GM18508 (cell line): Measurements from ENCODE around the gene HLF.

ENCODE experiments used
- ATAC-seq: cut with Tn5 transposase; IDR thresholded peaks from one replicate; pipeline ENCODE4 v1.9.1; 2021; ENCODE audit warnings: moderate number of reproducible peaks; ENCODE audit not compliant: insufficient read depth, unreplicated experiment

HLF gene, protein sequence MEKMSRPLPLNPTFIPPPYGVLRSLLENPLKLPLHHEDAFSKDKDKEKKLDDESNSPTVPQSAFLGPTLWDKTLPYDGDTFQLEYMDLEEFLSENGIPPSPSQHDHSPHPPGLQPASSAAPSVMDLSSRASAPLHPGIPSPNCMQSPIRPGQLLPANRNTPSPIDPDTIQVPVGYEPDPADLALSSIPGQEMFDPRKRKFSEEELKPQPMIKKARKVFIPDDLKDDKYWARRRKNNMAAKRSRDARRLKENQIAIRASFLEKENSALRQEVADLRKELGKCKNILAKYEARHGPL

DNA sequence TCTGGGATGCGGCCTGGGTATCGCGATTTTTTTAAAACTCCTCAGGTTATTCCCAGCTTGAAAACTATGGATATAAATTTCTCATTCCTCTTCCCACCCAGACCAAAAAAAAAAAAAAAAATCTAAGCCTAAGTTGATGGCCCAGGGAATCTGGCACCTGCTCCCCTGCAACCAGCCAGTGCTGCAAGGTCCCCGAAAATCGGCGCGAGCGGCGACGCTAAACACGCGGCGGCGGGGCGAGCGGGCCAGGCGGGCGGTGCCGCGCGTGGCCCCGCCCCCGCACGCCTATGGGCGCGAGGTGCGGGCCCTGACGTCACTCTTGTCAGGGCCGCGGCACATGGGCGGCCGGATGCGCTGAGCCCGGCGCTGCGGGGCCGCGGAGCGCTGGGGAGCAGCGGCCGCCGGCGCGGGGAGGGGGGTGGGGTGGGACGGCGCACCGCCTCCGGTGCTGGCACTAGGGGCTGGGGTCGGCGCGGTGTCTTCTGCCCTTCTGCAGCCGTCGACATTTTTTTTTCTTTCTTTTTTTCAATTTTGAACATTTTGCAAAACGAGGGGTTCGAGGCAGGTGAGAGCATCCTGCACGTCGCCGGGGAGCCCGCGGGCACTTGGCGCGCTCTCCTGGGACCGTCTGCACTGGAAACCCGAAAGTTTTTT is at the start of gene HLF:
TSS of gene HLF (plus strand) at position 316 of the 654 bp plus-strand sequence. CDS start 525 bp downstream, outside the sequence.
- no peak for ATAC-seq

DNA sequence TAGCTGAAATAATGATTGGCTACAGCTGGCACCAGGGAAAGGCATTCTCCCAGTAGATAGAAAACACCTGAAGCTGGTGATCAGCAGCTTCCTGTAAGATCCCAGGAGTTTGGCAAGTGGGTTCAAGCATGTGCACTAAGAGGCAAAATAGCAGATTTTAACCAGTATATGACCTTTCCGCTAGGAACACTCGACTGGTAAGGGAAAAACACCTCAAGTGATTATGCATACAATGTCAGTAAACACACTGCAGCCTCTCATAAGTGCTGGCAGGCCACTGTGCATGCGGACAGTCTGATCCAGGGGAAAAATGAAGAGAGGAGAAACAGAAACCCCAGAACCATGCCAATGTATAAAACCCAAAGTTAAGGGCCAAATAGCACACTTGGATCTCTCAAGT is 49.0 kb upstream of the HLF start:
- no peak for ATAC-seq

DNA sequence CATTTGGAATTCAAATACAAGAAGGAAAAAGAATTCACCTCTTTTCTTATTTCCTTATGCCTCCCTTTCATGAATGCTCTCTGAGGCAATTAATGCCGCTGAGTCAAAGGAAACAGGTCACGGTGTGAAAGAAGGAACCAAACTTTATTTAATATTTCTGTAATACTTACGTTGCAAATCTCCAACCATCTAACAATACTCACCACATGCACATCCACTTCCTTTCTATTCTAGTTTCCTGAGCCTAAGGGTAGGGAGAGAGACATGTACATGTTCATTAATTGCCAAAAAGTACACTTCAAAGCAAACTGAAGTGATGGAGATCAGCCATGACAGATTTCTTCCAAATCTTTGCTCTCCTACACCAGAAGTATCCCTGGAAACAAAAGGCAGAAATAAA is 47.9 kb upstream of the HLF start:
- no peak for ATAC-seq

DNA sequence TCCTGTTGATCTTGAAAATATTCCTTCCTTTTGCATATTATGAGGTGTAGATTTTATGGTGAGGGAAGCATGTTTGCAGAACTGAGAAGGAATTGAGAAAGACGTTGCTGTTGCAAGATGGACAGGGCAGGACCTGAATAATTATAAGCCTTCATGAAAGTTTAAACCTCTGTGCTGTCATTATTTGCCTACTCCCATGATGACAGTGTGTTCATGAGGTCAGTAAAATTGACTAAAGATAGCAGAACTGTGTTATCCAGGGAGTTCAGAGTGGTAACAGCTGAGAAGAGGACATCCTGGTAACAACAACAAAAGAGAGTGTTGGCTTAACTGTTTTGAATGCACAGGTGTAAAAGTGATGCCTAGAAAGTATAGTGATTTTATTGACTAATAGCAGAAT is 45.3 kb upstream of the HLF start:
- no peak for ATAC-seq

DNA sequence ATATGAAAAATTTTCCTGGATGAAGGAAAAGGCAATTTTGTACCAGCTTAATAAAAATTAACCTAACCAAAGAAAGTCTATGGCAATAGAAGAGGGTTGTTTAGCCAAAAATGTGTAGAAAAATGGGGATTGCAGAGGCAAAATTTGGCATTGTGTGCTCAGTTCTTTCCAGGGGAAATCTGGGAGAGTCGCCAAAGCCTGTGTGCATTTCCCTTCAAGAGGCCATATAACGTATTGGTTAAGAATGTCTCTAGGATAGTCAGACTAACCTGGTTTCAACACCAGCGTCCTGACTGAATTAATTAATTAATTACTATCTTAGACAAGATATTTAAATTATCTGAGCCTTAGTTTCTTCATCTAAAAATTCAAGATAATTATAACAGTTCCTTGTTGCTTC is 44.8 kb upstream of the HLF start:
- ATAC-seq = no peak

DNA sequence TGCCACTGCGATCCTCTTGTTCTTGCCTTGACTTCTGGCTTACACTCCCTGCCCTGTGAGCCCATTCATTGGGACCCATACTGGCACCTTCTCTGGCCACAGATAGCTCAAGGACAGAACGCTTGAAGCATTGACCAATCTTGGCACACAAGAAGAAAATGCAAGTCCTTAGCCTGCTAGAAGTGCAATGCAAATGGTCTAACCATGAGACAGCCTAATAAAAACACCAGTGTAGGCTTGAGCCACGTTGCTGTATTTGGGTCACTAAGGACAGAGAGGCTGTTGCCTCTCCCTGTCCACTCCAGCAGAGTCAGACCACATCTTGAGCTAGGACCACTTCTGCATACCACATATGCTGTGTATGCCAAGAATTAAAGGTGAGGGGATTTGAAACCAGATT is 41.2 kb upstream of the HLF start:
- no peak for ATAC-seq

DNA sequence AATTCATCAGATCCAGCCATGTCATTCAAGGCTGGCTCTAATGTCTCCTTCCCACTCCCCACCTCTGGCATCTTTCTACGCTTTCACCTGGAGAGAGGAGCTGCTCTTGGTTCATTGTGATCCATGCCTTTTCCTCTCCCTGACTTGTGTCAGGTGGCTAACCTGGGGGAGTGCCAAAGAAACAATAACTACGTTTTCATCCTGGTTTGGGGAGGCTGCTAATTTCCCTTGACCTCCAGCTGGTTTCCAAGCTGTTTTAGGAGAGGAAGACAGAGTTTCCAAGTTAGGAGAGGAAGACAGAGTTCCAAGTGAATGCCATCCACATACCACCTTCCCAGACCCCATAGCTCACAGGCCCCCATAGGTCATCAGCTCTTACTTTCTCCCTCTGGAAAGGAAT is 40.0 kb upstream of the HLF start:
- no peak for ATAC-seq

DNA sequence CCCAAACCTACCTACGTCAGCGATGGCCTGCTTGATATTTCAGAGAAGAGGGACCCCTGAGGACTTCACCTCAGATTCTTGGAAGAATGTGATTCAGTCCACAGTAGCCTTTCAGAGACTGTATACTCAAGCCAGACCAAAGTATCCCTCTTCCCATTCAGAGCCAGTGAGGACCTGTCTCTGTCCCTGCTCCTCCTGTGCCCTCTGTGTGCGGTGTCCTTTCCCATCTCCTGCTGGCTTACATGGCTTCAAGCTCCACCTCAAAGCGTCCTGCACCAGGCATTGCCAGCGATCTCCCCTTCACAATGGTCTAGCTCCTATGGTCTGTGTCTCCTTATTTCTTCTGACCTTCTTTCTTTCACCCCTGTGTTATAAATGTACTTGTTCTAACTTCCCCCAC is 39.5 kb upstream of the HLF start:
- no peak for ATAC-seq

DNA sequence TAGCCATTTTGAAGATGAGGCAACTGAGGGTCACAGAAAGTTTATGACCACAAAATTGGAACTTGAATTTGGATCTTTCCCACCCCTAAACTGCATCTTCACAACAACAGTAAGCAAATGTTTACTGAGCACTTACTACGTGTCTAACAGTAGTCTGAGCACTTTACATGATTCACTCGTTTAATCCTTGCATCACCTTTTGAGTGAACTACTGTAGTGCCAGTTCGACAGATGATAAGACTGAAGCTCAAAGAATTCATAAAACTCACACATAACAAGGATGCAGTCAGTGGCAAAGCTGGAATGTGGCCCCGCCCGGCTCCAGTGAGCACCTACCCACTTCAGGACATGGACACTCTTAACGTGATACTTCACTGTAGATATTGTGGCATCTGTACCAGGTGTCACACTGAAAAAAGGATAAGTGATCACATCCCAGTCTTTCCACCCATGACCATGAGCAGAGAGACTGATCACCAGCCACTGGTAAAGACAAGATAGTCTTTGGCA is 36.0 kb upstream of the HLF start:
- no peak for ATAC-seq

DNA sequence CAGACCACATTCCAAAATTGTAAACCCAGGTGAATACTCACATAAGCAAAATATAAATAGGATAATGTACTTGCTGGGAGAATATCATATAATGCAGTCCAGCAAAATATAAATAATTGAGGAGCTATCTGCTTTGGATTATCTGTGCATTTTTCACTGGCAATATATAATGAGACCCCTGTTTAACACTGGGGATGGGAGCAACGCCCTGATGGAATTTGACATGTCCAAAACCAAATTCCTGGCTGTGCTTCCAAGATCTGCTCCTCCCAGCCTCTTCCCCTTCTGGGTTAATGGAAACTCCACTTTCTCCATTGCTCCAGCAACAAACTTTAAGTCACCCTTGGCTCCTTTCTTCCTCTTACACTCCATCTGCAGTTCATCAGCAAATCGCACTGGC is 35.5 kb upstream of the HLF start:
- no peak for ATAC-seq

DNA sequence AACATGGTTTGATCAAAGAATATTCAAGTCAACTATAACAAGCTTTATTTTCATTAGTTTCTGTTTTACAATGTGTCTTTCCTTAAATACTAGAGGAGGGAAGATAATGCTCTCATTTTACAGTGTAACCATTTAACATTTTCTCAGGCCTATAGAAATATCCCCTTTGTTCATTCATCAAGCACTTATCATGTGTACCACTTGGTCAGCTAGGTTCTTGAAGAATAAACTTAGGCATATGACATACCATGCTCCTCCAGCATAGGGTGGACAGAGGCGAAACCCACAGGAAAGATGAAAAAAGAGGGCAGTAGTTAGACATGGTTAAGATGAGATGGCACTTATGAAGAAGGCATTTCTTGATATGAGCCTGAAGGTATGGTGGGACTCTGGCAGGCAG is 34.0 kb upstream of the HLF start:
- ATAC-seq = no peak

DNA sequence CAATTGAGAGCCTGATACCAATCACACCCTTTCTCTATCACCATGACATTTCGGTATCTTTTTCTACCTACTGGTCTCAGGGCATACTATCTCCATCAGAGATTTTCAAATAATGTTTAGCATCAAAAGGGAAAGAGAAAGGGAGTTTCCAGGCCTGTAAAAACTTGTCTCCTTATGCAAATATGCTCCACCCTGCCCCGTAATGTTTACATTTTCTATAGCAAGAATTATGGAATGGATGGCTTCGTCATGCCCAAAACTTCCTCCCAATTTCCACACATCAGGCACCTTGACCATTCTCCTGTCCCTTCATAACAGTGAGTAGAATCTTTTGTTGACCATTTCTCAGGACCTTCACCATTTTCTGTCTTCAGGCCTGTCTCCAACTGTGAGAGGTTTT is 30.9 kb upstream of the HLF start:
- ATAC-seq = no peak

DNA sequence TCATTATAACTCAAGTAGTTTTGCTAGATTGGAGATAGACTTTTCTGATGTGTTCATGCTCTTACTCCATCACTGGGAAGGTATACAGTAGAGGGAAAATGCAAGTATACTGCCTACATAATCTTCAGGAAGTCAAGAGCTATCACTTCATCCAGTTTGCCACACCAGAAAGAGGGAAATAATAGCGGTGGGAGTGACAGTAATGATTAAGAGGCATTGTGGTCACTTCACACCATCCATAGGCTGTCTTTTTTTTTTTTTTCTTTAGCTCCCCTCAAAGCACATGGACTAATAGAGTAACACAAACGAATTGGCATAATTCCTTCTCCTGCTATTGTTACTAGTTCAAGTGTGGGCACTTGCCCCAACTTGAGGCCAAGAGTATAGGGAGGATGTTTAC is 28.4 kb upstream of the HLF start:
- no peak for ATAC-seq

DNA sequence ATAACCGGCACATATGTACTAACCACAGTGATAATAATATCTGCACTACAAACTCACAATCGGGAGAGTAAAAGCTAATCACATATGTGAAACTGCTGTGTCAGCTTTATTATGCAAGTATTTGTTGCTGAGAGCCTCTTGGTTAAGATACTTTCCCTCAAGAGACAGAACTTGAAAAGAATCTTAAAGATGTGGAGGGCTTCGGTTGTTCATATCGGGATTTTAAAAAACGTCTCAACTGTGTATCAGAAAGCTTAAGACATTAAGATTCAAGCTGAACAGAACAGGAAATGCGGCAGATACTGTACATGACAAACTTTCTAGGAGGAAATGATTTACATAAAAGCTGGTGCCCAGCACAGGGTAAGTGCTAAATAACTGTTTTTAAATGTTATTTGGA is 27.5 kb upstream of the HLF start:
- ATAC-seq = no peak

DNA sequence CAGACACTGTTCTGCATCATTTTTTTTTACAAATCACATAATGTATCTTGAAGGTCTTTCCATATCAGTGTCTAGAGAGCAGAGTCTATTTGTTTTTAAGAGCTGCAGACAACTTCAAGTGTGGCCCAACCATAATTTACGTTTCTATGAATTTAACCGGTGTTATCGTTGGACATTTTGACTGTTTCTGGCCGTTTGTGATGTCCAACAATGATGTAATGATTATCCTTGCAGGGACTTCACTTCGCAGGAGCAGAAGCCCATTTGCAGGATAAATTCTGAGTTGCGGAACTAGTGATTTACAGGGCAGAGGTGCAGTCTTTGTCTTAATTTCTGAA is 26.9 kb upstream of the HLF start:
- no peak for ATAC-seq

DNA sequence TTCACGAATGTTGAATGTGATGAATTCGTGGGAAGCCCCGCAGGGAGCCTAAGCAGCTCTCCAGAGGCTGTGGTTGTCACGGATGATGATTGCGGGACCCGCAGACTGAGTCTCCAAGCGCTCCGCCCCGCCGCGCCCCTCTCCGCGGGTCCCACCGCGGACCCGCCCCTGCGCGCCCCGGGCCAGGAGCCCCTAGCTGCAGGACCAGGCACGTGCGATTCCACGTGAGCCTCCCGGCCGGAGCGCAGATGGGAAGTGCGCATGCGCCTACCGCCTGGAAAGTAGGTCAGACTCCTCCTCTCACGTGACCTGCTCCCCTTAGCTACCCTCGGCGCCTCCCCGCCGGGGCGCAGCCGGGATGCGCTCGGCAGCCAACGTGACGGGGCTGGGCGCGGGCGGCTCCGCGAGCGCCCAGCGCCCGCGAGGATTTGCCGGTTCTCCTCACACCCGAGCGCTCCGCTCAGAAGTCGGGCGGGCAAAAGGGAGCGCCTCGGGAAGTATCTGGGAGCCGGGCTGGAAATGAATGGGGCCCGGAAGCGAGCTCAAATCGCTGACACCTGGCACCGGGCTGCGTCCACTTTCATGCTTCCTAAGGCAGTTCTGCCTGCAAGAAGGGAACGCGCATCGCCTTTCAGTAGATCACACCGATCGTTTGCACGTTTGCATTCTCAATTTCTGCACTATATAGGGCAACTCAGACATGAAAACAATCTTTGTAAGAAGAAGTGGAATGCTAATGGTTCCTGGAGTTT is 26.4 kb upstream of the HLF start:
- peak; percentile 79 for ATAC-seq

DNA sequence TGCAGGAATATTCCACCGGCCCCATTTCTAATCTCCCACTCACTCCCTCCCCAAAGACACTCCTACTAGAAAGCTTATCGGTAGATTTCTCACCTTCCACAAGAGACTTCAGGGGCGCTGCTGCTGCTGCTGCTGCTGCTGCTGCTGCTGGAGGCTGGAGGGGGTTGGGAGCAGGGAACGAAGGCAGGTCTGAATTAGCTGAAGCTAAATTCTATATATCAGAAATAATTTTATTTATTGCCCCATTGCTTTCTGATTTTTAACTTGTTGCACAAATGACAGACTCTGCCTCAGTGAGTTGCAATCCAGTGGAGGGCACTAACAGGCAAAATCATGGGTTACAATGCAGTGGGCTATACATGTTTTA is 25.8 kb upstream of the HLF start:
- no peak for ATAC-seq

DNA sequence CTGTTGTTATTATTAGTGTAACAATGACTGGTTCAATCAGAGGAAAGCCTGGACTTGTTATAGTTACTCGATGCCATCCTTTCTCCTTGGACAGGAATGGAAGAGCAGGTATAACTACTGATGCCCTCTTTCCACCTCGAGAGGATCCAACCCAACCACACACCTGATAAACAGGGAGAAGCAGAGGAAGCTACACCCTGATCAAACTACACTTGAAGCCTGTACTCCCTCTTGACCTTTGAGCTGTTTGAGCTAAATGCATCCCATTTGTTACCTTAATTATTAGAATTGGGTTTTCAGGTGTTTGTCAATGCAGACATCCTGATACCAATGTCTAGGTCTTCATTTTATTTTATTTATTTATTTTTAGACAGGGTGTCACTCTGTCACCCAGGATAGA is 23.7 kb upstream of the HLF start:
- no peak for ATAC-seq

DNA sequence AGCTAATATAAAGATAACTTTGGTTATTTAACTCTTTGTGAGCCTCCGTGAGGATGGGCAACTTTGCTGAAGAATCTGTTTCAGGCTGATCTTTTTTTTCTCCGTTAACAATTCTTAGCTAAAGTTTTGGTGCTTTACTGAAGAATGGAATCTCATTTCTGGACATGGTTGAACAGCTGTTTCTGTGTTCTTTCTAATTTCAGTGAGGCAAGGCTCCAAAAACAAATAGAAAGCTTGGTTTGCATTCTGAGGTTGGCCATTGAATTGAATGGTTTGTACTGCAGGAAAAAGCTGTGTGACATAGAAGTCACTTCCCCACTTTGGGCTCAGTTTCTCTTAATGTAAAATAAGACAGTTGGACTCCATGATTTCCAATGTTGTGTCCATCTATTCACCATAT is 22.3 kb upstream of the HLF start:
- ATAC-seq = no peak

DNA sequence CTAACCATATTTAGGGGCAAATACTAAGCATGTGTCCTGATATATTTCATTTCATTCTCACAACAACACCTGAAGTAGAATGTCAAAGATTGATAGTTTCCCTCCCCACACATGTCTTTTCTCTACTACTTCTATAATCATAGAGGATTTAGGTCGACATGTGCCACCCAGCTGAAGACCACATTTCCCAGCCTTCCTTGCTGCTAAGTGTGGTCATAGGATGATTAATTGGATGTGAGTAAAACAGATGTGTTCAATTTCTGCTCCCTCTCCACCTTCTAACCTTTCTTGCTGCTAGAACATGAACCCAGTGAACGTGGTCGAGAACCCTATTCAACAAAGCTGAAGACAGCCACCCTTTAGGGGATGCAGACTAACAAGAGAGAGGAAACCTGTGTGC is 18.8 kb upstream of the HLF start:
- no peak for ATAC-seq

DNA sequence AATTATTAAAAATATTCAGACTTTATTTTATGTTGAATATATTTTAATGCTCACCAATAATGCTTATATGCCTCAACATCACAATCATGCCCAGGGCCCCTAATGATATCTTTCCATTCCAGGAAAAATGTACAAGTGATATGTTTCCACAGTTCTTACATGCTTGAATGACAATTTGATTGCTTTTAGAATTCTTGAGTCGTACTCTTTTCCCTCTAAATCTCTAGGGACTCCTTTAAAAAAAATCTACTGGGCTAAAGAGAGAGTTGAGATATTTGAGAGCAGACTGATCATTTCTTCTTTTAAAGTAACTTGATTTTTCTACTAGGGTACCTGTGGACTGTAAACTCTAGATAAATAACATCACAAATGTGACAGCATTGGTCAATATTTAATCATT is 18.2 kb upstream of the HLF start:
- no peak for ATAC-seq

DNA sequence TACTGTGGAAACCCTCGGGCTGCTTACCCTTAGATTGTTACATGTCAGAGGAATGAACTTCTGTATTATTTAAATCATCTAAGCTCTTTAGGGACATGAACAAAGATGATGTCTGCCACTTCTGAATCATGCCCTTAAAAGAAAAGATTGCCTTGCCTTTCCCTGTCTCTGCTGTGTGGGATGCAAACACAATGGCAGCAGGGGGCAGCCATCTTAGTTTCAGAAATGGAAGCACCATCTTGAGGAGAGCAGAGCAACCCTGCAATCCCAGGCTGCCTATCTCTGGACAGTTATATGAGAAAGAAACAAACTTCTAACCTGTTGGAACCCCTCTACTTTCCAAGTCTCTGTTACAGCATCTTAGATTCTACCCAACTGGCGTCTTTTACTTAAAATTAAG is 16.7 kb upstream of the HLF start:
- no peak for ATAC-seq
